Pons (tissue), 1 donor: Measurements from ENCODE around the gene CAPN10.
A peak's percentile ranks its signal among the peaks of the same experiment; 100 is the strongest.

Experiments used
- DNase-seq: peaks from one replicate; pipeline ENCODE4 v3.0.0-alpha.2; 2016; ENCODE audit warnings: low spot score

CAPN10 gene

GRCh38 chr2:240623531-240624010 lies 37.0 kb downstream of the CAPN10 start:
- DNase-seq, result no peak

GRCh38 chr2:240624011-240624949 lies 37.7 kb downstream of the CAPN10 start:
- no peak for DNase-seq

- DNase-seq, result peak; percentile 14
Observed at GRCh38 chr2:240624950-240625621, 38.6 kb downstream of the CAPN10 start, which contains the start of gene GPR35. Gene GPR35 (plus strand): TSS chr2:240625480. CDS start chr2:240629953, 4,473 bp downstream.

GRCh38 chr2:240626531-240627300 lies 40.2 kb downstream of the CAPN10 start:
- DNase-seq, result no peak

GRCh38 chr2:240627736-240628506 lies 41.4 kb downstream of the CAPN10 start:
- DNase-seq, result no peak

GRCh38 chr2:240628507-240628807 lies 41.9 kb downstream of the CAPN10 start:
- no peak for DNase-seq

- no peak for DNase-seq
Observed at GRCh38 chr2:240628808-240629618, 42.5 kb downstream of the CAPN10 start.

GRCh38 chr2:240629619-240629967 lies 43.1 kb downstream of the CAPN10 start:
- no peak for DNase-seq

- DNase-seq, result no peak
Observed at GRCh38 chr2:240629968-240630770, 43.6 kb downstream of the CAPN10 start.

- no peak for DNase-seq
Observed at GRCh38 chr2:240630771-240631547, 44.4 kb downstream of the CAPN10 start.

GRCh38 chr2:240631548-240632305 lies 45.2 kb downstream of the CAPN10 start:
- no peak for DNase-seq

- DNase-seq, result no peak
Observed at GRCh38 chr2:240632306-240632721, 45.8 kb downstream of the CAPN10 start.

- DNase-seq, result no peak
Observed at GRCh38 chr2:240635121-240635997, 48.8 kb downstream of the CAPN10 start.

GRCh38 chr2:240635998-240636547 lies 49.5 kb downstream of the CAPN10 start:
- DNase-seq, result no peak

- DNase-seq, result no peak
Observed at GRCh38 chr2:240636563-240637115, 50.1 kb downstream of the CAPN10 start.

- DNase-seq, result no peak
Observed at GRCh38 chr2:240637116-240637900, 50.8 kb downstream of the CAPN10 start.
